Endothelial cell of umbilical vein (primary cell): ENCODE data around the gene KIAA1217. TPM values are rescaled to one million over a fixed set of nuclear protein-coding genes. Genes with fewer than 3 reads are reported as not detected.

Experiments
- BruUV-seq: library from RNA; stranded (reverse); fragments of 400-500 nt; replicated peaks from 2 replicates; lab custom pipeline; 2021; lab: Mats Ljungman, UMichigan
- CTCF ChIA-PET: fragments of 300-600, 350-600 bp; sonication (Branson Sonifier 250); formaldehyde crosslinking; loops from one replicate; lab custom pipeline; 2021; ENCODE audit warnings: antibody characterized with exemption, inconsistent platforms; lab: Charles Lee
- POLR2A ChIA-PET: fragments of 300-600, 350-600 bp; sonication (Branson Sonifier 250); formaldehyde crosslinking; loops from one replicate; lab custom pipeline; 2021; ENCODE audit warnings: antibody characterized with exemption, inconsistent platforms; lab: Charles Lee
- DNase-seq: peaks from one replicate; pipeline ENCODE4 v3.0.0-alpha.2; 2011; ENCODE audit warnings: low read depth, low spot score
- FAIRE-seq: peaks from 2 replicates; lab custom pipeline; 2011; peaks lifted over from hg19 to GRCh38; lab: Jason Lieb, UNC
- H2AFZ ChIP-seq: 2 replicates; pipeline ENCODE4 v1.6.0; 2012; ENCODE audit warnings: low read depth, low read length, control low read depth, inconsistent platforms
- H3K27ac ChIP-seq: 2 replicates; pipeline ENCODE4 v1.5.1; 2011; ENCODE audit warnings: low read depth, mild to moderate bottlenecking, control low read depth, low read length, moderate library complexity; ENCODE audit not compliant: insufficient read depth
- H3K27me3 ChIP-seq, 2 experiments: 2 replicates each; pipeline versions ENCODE4 v1.6.0 to v1.6.1; 2011; ENCODE audit warnings: low read length in 2 of 2, mixed read lengths in 1 of 2; ENCODE audit not compliant: control insufficient read depth in 2 of 2, insufficient read depth in 2 of 2
- H3K36me3 ChIP-seq, 2 experiments: 2 replicates in 1 of 2; 3 replicates in 1 of 2; pipeline ENCODE4 v1.5.1; 2011; ENCODE audit warnings: low read length in 2 of 2, mild to moderate bottlenecking in 1 of 2, moderate library complexity in 1 of 2; ENCODE audit not compliant: control insufficient read depth in 2 of 2, insufficient read depth in 2 of 2; ENCODE audit errors: extremely low read depth in 1 of 2
- H3K4me1 ChIP-seq: 3 replicates; pipeline ENCODE4 v1.5.1; 2011; ENCODE audit warnings: mild to moderate bottlenecking, low read length; ENCODE audit not compliant: control insufficient read depth, insufficient read depth; ENCODE audit errors: extremely low read depth
- H3K4me2 ChIP-seq: 2 replicates; pipeline ENCODE4 v1.6.1; 2011; ENCODE audit warnings: low read length, control low read depth, mixed read lengths; ENCODE audit not compliant: insufficient read depth
- H3K4me3 ChIP-seq, 3 experiments: fragments of 200-600 bp in 1 of 3; sonication (generic), shearing (Covaris generic) in 1 of 3; replicated peaks in 1 of 3; 2 replicates each; pipeline ENCODE4 v1.5.1; 2011 to 2016; ENCODE audit warnings: control low read depth in 3 of 3, low read length in 3 of 3, mild to moderate bottlenecking in 2 of 3, inconsistent platforms in 1 of 3, low read depth in 1 of 3, moderate library complexity in 1 of 3; ENCODE audit not compliant: insufficient read depth in 1 of 3
- H3K79me2 ChIP-seq: 2 replicates; pipeline ENCODE4 v1.6.0; 2012; ENCODE audit warnings: low read length, inconsistent platforms; ENCODE audit not compliant: control insufficient read depth, insufficient read depth
- H3K9ac ChIP-seq: replicated peaks from 2 replicates; pipeline ENCODE3; 2011; ENCODE audit warnings: low read length, control low read depth; ENCODE audit not compliant: insufficient read depth; ENCODE audit errors: extremely low read depth
- H3K9me1 ChIP-seq: replicated peaks from 3 replicates; pipeline ENCODE4 v1.6.0; 2011; ENCODE audit warnings: mild to moderate bottlenecking, low read length; ENCODE audit not compliant: control insufficient read depth, insufficient read depth; ENCODE audit errors: extremely low read depth
- H3K9me3 ChIP-seq: replicated peaks from 2 replicates; pipeline ENCODE4 v1.5.1; 2012; ENCODE audit warnings: low read length, inconsistent platforms; ENCODE audit not compliant: control insufficient read depth, insufficient read depth
- H4K20me1 ChIP-seq: replicated peaks from 2 replicates; pipeline ENCODE3; 2011; ENCODE audit warnings: mild to moderate bottlenecking, low read length; ENCODE audit not compliant: control insufficient read depth, insufficient read depth; ENCODE audit errors: extremely low read depth
- CTCF ChIP-seq, 2 donors: IDR thresholded peaks; 1 replicate in 1 of 2; 2 replicates in 1 of 2; pipeline ENCODE4 v1.5.1; 2011; ENCODE audit warnings: low read length in 2 of 2, mild to moderate bottlenecking in 2 of 2, moderate library complexity in 2 of 2, control low read depth in 1 of 2, inconsistent platforms in 1 of 2, low read depth in 1 of 2; ENCODE audit not compliant: insufficient read depth in 1 of 2; ENCODE audit errors: extremely low read depth in 1 of 2
- EZH2 ChIP-seq: IDR thresholded peaks from 2 replicates; pipeline ENCODE4 v1.6.1; 2012; ENCODE audit warnings: borderline replicate concordance, low read depth, mild to moderate bottlenecking, moderate library complexity, low read length, inconsistent platforms; ENCODE audit not compliant: severe bottlenecking
- FOS ChIP-seq: IDR thresholded peaks from 2 replicates; pipeline ENCODE4 v1.6.1; 2011; ENCODE audit warnings: mild to moderate bottlenecking, low read length, moderate library complexity, borderline replicate concordance; ENCODE audit not compliant: insufficient read depth
- GATA2 ChIP-seq: IDR thresholded peaks from 2 replicates; pipeline ENCODE4 v1.7.0; 2011; ENCODE audit warnings: low read depth, mild to moderate bottlenecking, moderate library complexity, mixed read lengths, low read length; ENCODE audit not compliant: insufficient read length, insufficient read depth
- JUN ChIP-seq: IDR thresholded peaks from 2 replicates; pipeline ENCODE4 v1.6.1; 2011; ENCODE audit warnings: borderline replicate concordance, low read depth; ENCODE audit not compliant: insufficient read length, insufficient read depth
- MAX ChIP-seq: IDR thresholded peaks from 2 replicates; pipeline ENCODE4 v1.6.1; 2011; ENCODE audit not compliant: insufficient read depth, insufficient read length
- MYC ChIP-seq: IDR thresholded peaks from one replicate; pipeline ENCODE4 v1.6.1; 2011; ENCODE audit warnings: mild to moderate bottlenecking, low read depth, low read length
- POLR2A ChIP-seq: IDR thresholded peaks from 2 replicates; pipeline ENCODE4 v1.6.1; 2012; ENCODE audit warnings: low read depth, mild to moderate bottlenecking, control low read depth, low read length
- POLR2AphosphoS5 ChIP-seq: IDR thresholded peaks from 2 replicates; pipeline ENCODE4 v1.6.1; 2012; ENCODE audit warnings: low read depth, mild to moderate bottlenecking, control low read depth, low read length, moderate library complexity; ENCODE audit not compliant: insufficient read depth
- dilution Hi-C: fragments of 300-500 bp; cut with MboI; formaldehyde crosslinking; loops from one replicate; pipeline ENCODE4 v1.15.0; 2019; ENCODE audit warnings: low sequenced_read_pairs; ENCODE audit not compliant: extremely low pct_ligation_motif_present
- intact Hi-C: fragments of 100-400 bp; cut with micrococcal nuclease; formaldehyde crosslinking; loops from one replicate; pipeline ENCODE4 v1.10.0; 2022
- polyA plus RNA-seq, 4 experiments: library from polyadenylated mRNA; depleted of rRNA in 3 of 4; stranded (reverse) in 3 of 4; unstranded in 1 of 4; fragments of >200 nt; gene quantifications; 2 replicates each; pipeline versions ENCODE4 v1.2.1 to v1.2.3, GENCODE V29; 2011 to 2012; ENCODE audit warnings: missing spikeins in 1 of 4
- total RNA-seq: library from RNA; stranded (reverse); gene quantifications from 2 replicates; pipeline ENCODE4 v1.2.3, GENCODE V29; 2021

KIAA1217 gene
- total and polyA plus RNA-seq, 2 donors (not counting 3 experiments of a cell fraction or from before 2014, with no cell fraction given) = 0.83 to 10.3 TPM

- intact Hi-C loops = no loop called here
Observed at GRCh38 chr10:24408365-24408764, 199.4 kb downstream of the KIAA1217 start.

More at GRCh38 chr10:24408365-24408764, 199.4 kb downstream of the KIAA1217 start:
- H3K4me2 ChIP-seq = no peak overlapping the region
- no peaks in the 10 kb centered on the region for H4K20me1 ChIP-seq
- H3K4me1 ChIP-seq = no peaks in the 10 kb centered on the region
- no peaks in the 10 kb centered on the region for H3K27me3 ChIP-seq
- no peak overlapping the region for H3K4me3 ChIP-seq
- no peak overlapping the region for H3K9ac ChIP-seq
- no peaks in the 10 kb centered on the region for H3K9me3 ChIP-seq
- H3K27ac ChIP-seq = no peak overlapping the region
- ChIA-PET CTCF (no interaction called here), POLR2A (no interaction called here)
- H3K36me3 ChIP-seq = no peaks in the 10 kb centered on the region
- dilution Hi-C loops = no loop called here
- no TSS peak for BruUV-seq
- TF ChIP-seq MAX = no peak
- TF ChIP-seq FOS = no peak
- TF ChIP-seq POLR2AphosphoS5 = no peak
- TF ChIP-seq EZH2 = no peak
- TF ChIP-seq POLR2A = no peak
- TF ChIP-seq MYC = no peak
- TF ChIP-seq CTCF (IDR thresholded peaks at IDR 0.05; ENCODE audit: extremely low read depth in 1 of 2, insufficient read depth in 1 of 2, low read depth in 1 of 2, low read length in 2 of 2) = no peak
- TF ChIP-seq GATA2 = no peak
- TF ChIP-seq JUN = no peak
- no peaks in the 10 kb centered on the region for H3K9me1 ChIP-seq
- no peaks in the 10 kb centered on the region for H3K79me2 ChIP-seq
- H2AFZ ChIP-seq = no peak overlapping the region
- no peak for DNase-seq
- FAIRE-seq = no peak
